K562 (cell line): ENCODE results near the gene PLS1. TPM values are rescaled to one million over a fixed set of nuclear protein-coding genes. Genes with fewer than 3 reads are reported as not detected.

Experiments used
- ATAC-seq: fragments of 200-7000 bp; cut with Tn5 transposase; 3 replicates; pipeline ENCODE4 v1.9.1; 2020; ENCODE audit warnings: moderate library complexity
- BruUV-seq: library from RNA; stranded (reverse); fragments of 400-500 nt; replicated peaks from 2 replicates; lab custom pipeline; 2021; lab: Mats Ljungman, UMichigan
- CTCF ChIA-PET: fragments of 300-600 bp; formaldehyde crosslinking; extraction: SDS; loops from one replicate; lab custom pipeline; 2021; ENCODE audit warnings: low intra/inter-chr PET ratio; lab: Yijun Ruan, JAX
- POLR2A ChIA-PET: fragments of 300-600, 350-650 bp; sonication (Branson Sonifier 250); formaldehyde crosslinking; extraction: SDS; loops from one replicate; lab custom pipeline; 2021; ENCODE audit warnings: antibody characterized with exemption, inconsistent platforms; lab: Yijun Ruan, JAX
- DNase-seq, 4 experiments: peaks; one replicate each; pipeline versions ENCODE4 v3.0.0 to v3.0.0-alpha.2; 2011 to 2018; ENCODE audit warnings: low spot score in 3 of 4, mixed read lengths in 3 of 4; ENCODE audit errors: extremely low read depth in 1 of 4
- FAIRE-seq: peaks from 2 replicates; lab custom pipeline; 2011; peaks lifted over from hg19 to GRCh38; lab: Jason Lieb, UNC
- H2AFZ ChIP-seq: 2 replicates; pipeline ENCODE4 v1.6.0; 2011; ENCODE audit warnings: low read depth, low read length, control low read depth, inconsistent platforms
- H3K27ac ChIP-seq: fragments of 200-600 bp; 3 replicates; pipeline ENCODE4 v1.8.0; 2011; ENCODE audit warnings: low read depth, mild to moderate bottlenecking, control low read depth, inconsistent platforms, low read length, moderate library complexity, mixed read lengths; ENCODE audit errors: extremely low read depth
- H3K27me3 ChIP-seq, 2 experiments: fragments of 300-600 bp in 1 of 2; 2 replicates in 1 of 2; 3 replicates in 1 of 2; pipeline versions ENCODE4 v1.6.0 to v1.8.0; 2011; ENCODE audit warnings: inconsistent platforms in 2 of 2, low read length in 2 of 2, mild to moderate bottlenecking in 1 of 2, mixed read lengths in 1 of 2, moderate library complexity in 1 of 2; ENCODE audit not compliant: control insufficient read depth in 2 of 2, insufficient read depth in 2 of 2
- H3K36me3 ChIP-seq: fragments of 300-600 bp; 3 replicates; pipeline ENCODE4 v1.8.0; 2011; ENCODE audit warnings: mild to moderate bottlenecking, low read length, inconsistent platforms; ENCODE audit not compliant: control insufficient read depth, insufficient read depth
- H3K4me1 ChIP-seq, 2 experiments: fragments of 200-600 bp in 1 of 2; replicated peaks in 1 of 2; 2 replicates in 1 of 2; 3 replicates in 1 of 2; pipeline versions ENCODE4 v1.5.1 to v1.8.0; 2011; ENCODE audit warnings: inconsistent platforms in 2 of 2, low read length in 2 of 2, mild to moderate bottlenecking in 1 of 2, mixed read lengths in 1 of 2, moderate library complexity in 1 of 2; ENCODE audit not compliant: control insufficient read depth in 2 of 2, insufficient read depth in 2 of 2
- H3K4me2 ChIP-seq: 2 replicates; pipeline ENCODE4 v1.6.1; 2011; ENCODE audit warnings: low read length, control low read depth, inconsistent platforms, mixed read lengths; ENCODE audit not compliant: insufficient read depth
- H3K4me3 ChIP-seq: fragments of 200-600 bp; sonication (generic), shearing (Covaris generic); 2 replicates; pipeline ENCODE4 v1.5.1; 2016; ENCODE audit warnings: control low read depth, inconsistent platforms
- H3K79me2 ChIP-seq: fragments of 200-600 bp; 3 replicates; pipeline ENCODE4 v1.8.0; 2011; ENCODE audit warnings: low read length, inconsistent platforms; ENCODE audit not compliant: control insufficient read depth, insufficient read depth
- H3K9ac ChIP-seq, 2 experiments: 2 replicates each; pipeline versions ENCODE4 v1.6.0 to v1.6.1; 2011; ENCODE audit warnings: low read depth in 2 of 2, low read length in 2 of 2, control low read depth in 1 of 2, inconsistent platforms in 1 of 2, mild to moderate bottlenecking in 1 of 2, mixed read lengths in 1 of 2; ENCODE audit not compliant: insufficient read depth in 1 of 2
- H3K9me1 ChIP-seq: one replicate; pipeline ENCODE4 v1.6.0; 2011; ENCODE audit warnings: inconsistent platforms, mild to moderate bottlenecking, low read length, moderate library complexity; ENCODE audit not compliant: control insufficient read depth, insufficient read depth
- H3K9me3 ChIP-seq: replicated peaks from 2 replicates; pipeline ENCODE4 v1.5.1; 2011; ENCODE audit warnings: low read depth, low read length, inconsistent platforms; ENCODE audit not compliant: control insufficient read depth, insufficient read depth
- H4K20me1 ChIP-seq: replicated peaks from 2 replicates; pipeline ENCODE4 v1.6.1; 2011; ENCODE audit warnings: low read length, inconsistent platforms, mixed read lengths; ENCODE audit not compliant: control insufficient read depth, insufficient read depth
- CBX1 ChIP-seq: sonication (generic); IDR thresholded peaks from 2 replicates; pipeline ENCODE4 v1.6.1; 2016; ENCODE audit warnings: antibody characterized with exemption, low read depth, mild to moderate bottlenecking
- DPF2 ChIP-seq: fragments of 450-650 bp; IDR thresholded peaks from 2 replicates; pipeline ENCODE4 v1.6.1; 2016
- E2F3 ChIP-seq: fragments of 250-450 bp; sonication (Bioruptor Pico); IDR thresholded peaks from 2 replicates; pipeline ENCODE4 v1.4.0; 2020; ENCODE audit warnings: mild to moderate bottlenecking
- ETV1 ChIP-seq: fragments of 450-650 bp; conservative IDR thresholded peaks from 2 replicates; pipeline ENCODE4 v1.6.1; 2016; ENCODE audit warnings: missing genetic modification characterization, control low read depth, low read depth, missing compliant biosample characterization
- FOXO4 ChIP-seq: fragments of 450-650 bp; formaldehyde crosslinking; IDR thresholded peaks from 2 replicates; pipeline ENCODE4 v1.4.0; 2020; ENCODE audit warnings: mild to moderate bottlenecking, moderate library complexity
- GABPB2 ChIP-seq: fragments of 250-450 bp; sonication (Bioruptor Pico); conservative IDR thresholded peaks from 2 replicates; pipeline ENCODE4 v1.5.1; 2021; ENCODE audit warnings: mild to moderate bottlenecking
- IFI16 ChIP-seq: fragments of 250-450 bp; sonication (Bioruptor Pico); IDR thresholded peaks from 2 replicates; pipeline ENCODE4 v2.1.2; 2022; ENCODE audit warnings: mild to moderate bottlenecking, inconsistent platforms
- KDM5B ChIP-seq: fragments of 200-600 bp; sonication (generic); IDR thresholded peaks from 2 replicates; pipeline ENCODE4 v1.6.1; 2012; ENCODE audit warnings: low read depth, mild to moderate bottlenecking, moderate library complexity, low read length, control low read depth, inconsistent platforms; ENCODE audit not compliant: insufficient replicate concordance
- MED1 ChIP-seq: sonication (generic); formaldehyde crosslinking; IDR thresholded peaks from 2 replicates; pipeline ENCODE4 v1.8.1; 2023; ENCODE audit warnings: missing genetic modification reagents, borderline replicate concordance
- NRF1 ChIP-seq, 2 experiments: fragments of 450-650 bp; IDR thresholded peaks in 1 of 2; conservative IDR thresholded peaks in 1 of 2; 2 replicates each; pipeline ENCODE4 v1.6.1; 2014; ENCODE audit warnings: mild to moderate bottlenecking in 2 of 2
- SAP30 ChIP-seq: fragments of 200-600 bp; sonication (generic); IDR thresholded peaks from 2 replicates; pipeline ENCODE4 v1.6.1; 2012; ENCODE audit warnings: borderline replicate concordance, low read depth, mild to moderate bottlenecking, moderate library complexity, low read length, control low read depth, inconsistent platforms; ENCODE audit not compliant: insufficient read depth, poor library complexity, severe bottlenecking
- TAF1 ChIP-seq: IDR thresholded peaks from 2 replicates; pipeline ENCODE4 v1.6.1; 2011; ENCODE audit warnings: mild to moderate bottlenecking, low read length, moderate library complexity; ENCODE audit not compliant: insufficient read depth, control insufficient read depth, severe bottlenecking; ENCODE audit errors: extremely low read depth
- TAF7 ChIP-seq: fragments of 450-650 bp; IDR thresholded peaks from 2 replicates; pipeline ENCODE4 v1.6.1; 2016; ENCODE audit warnings: missing genetic modification characterization, missing compliant biosample characterization
- TSC22D4 ChIP-seq: fragments of 450-650 bp; IDR thresholded peaks from 2 replicates; pipeline ENCODE4 v1.6.1; 2016; ENCODE audit warnings: missing genetic modification characterization, missing biosample characterization, control low read depth
- VEZF1 ChIP-seq: fragments of 200-800 bp; sonication (Bioruptor generic); IDR thresholded peaks from 2 replicates; pipeline ENCODE4 v1.6.1; 2017; ENCODE audit warnings: missing genetic modification characterization, missing compliant biosample characterization
- YBX1 ChIP-seq: fragments of 450-650 bp; IDR thresholded peaks from 2 replicates; pipeline ENCODE4 v1.7.1; 2016; ENCODE audit warnings: mild to moderate bottlenecking
- WGBS: fragments of 100-300 bp; shearing (Covaris generic); methylation state at CpG from one replicate; pipeline ENCODE4 v1.1.6; 2016; ENCODE audit warnings: low coverage, mixed read lengths; ENCODE audit not compliant: insufficient coverage; ENCODE audit errors: missing lambda C conversion rate; 5-methylcytosine and 5-hydroxymethylcytosine counted together
- in situ Hi-C: fragments of 300-500 bp; cut with MboI; formaldehyde crosslinking; loops from 4 replicates; pipeline ENCODE4 v1.15.0; 2018; ENCODE audit warnings: inconsistent platforms, mixed read lengths
- intact Hi-C: fragments of 100-400 bp; cut with micrococcal nuclease; formaldehyde crosslinking; loops from 2 replicates; pipeline ENCODE4 v1.14.2; 2022
- polyA plus RNA-seq, 8 experiments: library from polyadenylated mRNA; depleted of rRNA in 4 of 8; stranded (reverse) in 5 of 8; unstranded in 3 of 8; fragments of >200 nt; fragmentation: Nextera tagmentation in 2 of 8; fragmentation: Illumina TruSeq in 1 of 8; extraction: Ambion mirVana in 2 of 8; extraction: Trizol in 1 of 8; gene quantifications; 2 replicates each; pipeline versions ENCODE4 v1.2.1 to v1.2.3, GENCODE V29; 2011 to 2014; ENCODE audit warnings: inconsistent platforms in 1 of 8, missing spikeins in 1 of 8
- total RNA-seq, 7 experiments: library from RNA; depleted of rRNA in 6 of 7; stranded (reverse); fragments of >200 nt in 6 of 7; fragmentation: Illumina TruSeq in 2 of 7; extraction: Trizol in 2 of 7; gene quantifications; 2 replicates each; pipeline versions ENCODE4 v1.2.1 to v1.2.3, GENCODE V29; 2011 to 2021; ENCODE audit warnings: low replicate concordance in 1 of 7
- TF ChIP-seq, protein P1 (sequence below): sonication (generic); formaldehyde crosslinking; IDR thresholded peaks from 2 replicates; pipeline ENCODE4 v1.8.1; 2023; ENCODE audit warnings: mild to moderate bottlenecking, missing genetic modification reagents

PLS1 gene
- total and polyA plus RNA-seq, 9 of the 15 experiments (the other 6 are each of a cell fraction or from before 2014, with no cell fraction given) = 6.1 to 21.3 (median 13.0) TPM

DNA sequence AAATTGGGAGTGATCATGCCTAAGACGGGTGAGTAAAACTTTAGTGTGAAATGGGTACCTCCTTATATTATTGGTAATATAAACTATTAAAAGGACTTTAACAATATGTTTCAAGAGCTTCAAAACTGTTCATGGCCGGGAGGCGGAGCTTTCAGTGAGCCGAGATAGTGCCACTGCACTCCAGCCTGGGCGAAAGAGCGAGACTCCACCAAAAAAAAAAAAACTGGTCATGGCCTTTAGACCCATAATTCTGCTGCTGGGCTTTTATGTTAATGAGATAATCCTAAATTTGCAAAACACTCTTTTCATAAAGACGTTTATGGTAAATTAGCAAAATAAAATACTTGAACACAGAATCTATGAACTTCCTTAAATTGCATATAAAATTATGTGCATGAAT is 150.5 kb downstream of the PLS1 start:
- intact Hi-C loops = no loop called here
- WGBS = 63% methylated on average over 7 of the region's 7 CpGs

More for the DNA sequence above, 150.5 kb downstream of the PLS1 start:
- no peak for ATAC-seq
- no peak overlapping the region for H3K9ac ChIP-seq
- no peaks in the 10 kb centered on the region for H4K20me1 ChIP-seq
- FAIRE-seq = no peak
- TF ChIP-seq TAF7 (no peak), MED1 (no peak), YBX1 (no peak), SAP30 (no peak), ETV1 (no peak), DPF2 (no peak), E2F3 (CRISPR knock-in tag) (no peak), TSC22D4 (no peak), TAF1 (no peak), KDM5B (no peak), CBX1 (no peak), IFI16 (CRISPR knock-in tag) (no peak), NRF1 (conservative IDR thresholded peaks at IDR 0.05 in 1 of 2, IDR thresholded peaks at IDR 0.05 in 1 of 2) (no peak), FOXO4 (CRISPR knock-in tag) (no peak), VEZF1 (CRISPR knock-in tag) (no peak), GABPB2 (CRISPR knock-in tag) (no peak)
- TF ChIP-seq, protein P1, sequence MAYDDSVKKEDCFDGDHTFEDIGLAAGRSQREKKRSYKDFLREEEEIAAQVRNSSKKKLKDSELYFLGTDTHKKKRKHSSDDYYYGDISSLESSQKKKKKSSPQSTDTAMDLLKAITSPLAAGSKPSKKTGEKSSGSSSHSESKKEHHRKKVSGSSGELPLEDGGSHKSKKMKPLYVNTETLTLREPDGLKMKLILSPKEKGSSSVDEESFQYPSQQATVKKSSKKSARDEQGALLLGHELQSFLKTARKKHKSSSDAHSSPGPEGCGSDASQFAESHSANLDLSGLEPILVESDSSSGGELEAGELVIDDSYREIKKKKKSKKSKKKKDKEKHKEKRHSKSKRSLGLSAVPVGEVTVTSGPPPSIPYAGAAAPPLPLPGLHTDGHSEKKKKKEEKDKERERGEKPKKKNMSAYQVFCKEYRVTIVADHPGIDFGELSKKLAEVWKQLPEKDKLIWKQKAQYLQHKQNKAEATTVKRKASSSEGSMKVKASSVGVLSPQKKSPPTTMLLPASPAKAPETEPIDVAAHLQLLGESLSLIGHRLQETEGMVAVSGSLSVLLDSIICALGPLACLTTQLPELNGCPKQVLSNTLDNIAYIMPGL = no peak
- TF ChIP-seq, all 486 proteins: peak for 0
- no peaks in the 10 kb centered on the region for H3K27me3 ChIP-seq
- H3K79me2 ChIP-seq = no peaks in the 10 kb centered on the region
- H3K4me3 ChIP-seq = no peak overlapping the region
- no peaks in the 10 kb centered on the region for H3K9me1 ChIP-seq
- no TSS peak for BruUV-seq
- CTCF ChIA-PET = no interaction called here
- H3K27ac ChIP-seq = no peak overlapping the region
- H2AFZ ChIP-seq = no peak overlapping the region
- no peaks in the 10 kb centered on the region for H3K9me3 ChIP-seq
- H3K4me2 ChIP-seq = no peak overlapping the region
- H3K36me3 ChIP-seq = peaks cover 7% of the 10 kb centered on the region; the same call in 2 of the 3 replicates
- in situ Hi-C loops = no loop called here
- H3K4me1 ChIP-seq = no peaks in the 10 kb centered on the region
- no peak for DNase-seq
- POLR2A ChIA-PET = no interaction called here
